Measurements from ENCODE around the gene CD46. TPM values are rescaled to one million over a fixed set of nuclear protein-coding genes. Genes with fewer than 3 reads are reported as not detected.

The CD46 gene
- total and polyA plus RNA-seq, 2 donors (not counting 1 experiment from before 2014, with no cell fraction given), result 38.6 to 173 TPM

DNA sequence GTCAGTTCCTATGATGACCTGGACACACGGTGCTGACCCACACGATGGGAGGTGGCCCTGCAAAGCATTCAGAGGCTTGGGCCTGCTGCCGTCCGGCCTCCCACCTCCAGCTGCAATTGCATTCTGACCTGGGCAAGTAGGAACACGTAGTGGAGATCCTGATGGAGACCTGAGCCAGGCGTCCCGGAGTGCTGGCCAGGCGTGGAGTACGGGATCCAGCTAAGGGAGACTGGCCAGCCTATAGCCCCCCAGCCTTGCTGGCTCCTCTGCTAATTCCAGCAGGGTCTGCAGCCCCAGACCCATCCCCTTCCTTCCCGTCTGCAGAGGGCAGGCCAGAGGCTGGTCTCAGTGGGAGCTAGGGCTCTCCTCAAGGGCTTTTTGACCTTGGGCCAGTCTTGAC, 11.2 kb downstream of the CD46 start:
- TF ChIP-seq CTCF (IDR thresholded peaks at IDR 0.05) (no peak), EZH2 (IDR thresholded peaks at IDR 0.05; ENCODE audit: borderline replicate concordance, insufficient read depth, low read depth, low read length, poor library complexity, severe bottlenecking) (no peak)
- WGBS (ENCODE audit: insufficient coverage), result 98% methylated on average over 9 of the region's 10 CpGs
- Histone ChIP-seq H4K20me1 (ENCODE audit: control insufficient read depth, insufficient read depth, low read length, poor library complexity, severe bottlenecking) (no peaks in the 10 kb centered on the region), H3K79me2 (ENCODE audit: control insufficient read depth, insufficient read depth, low read length) (no peaks in the 10 kb centered on the region), H3K27ac (ENCODE audit: low read length in 2 of 2) (no peak overlapping the region), H3K4me1 (ENCODE audit: control insufficient read depth in 2 of 2, insufficient read depth in 2 of 2, low read length in 2 of 2) (no peaks in the 10 kb centered on the region), H3K9me3 (ENCODE audit: control extremely low read depth in 1 of 3, control insufficient read depth in 2 of 3, insufficient read depth in 1 of 3, low read length in 2 of 3) (peaks cover 0 to 3% (median 0%) of the 10 kb centered on the region in 3 donors), H3K9ac (ENCODE audit: low read length) (no peak overlapping the region), H2AFZ (ENCODE audit: insufficient read depth, low read depth, low read length, poor library complexity, severe bottlenecking) (no peak overlapping the region), H3K4me2 (replicated peaks; ENCODE audit: low read depth, low read length, poor library complexity, severe bottlenecking) (no peak overlapping the region), H3K4me3 (ENCODE audit: control extremely low read depth in 1 of 5, extremely low read depth in 1 of 5, insufficient read depth in 1 of 5, low read depth in 2 of 5, low read length in 4 of 5) (no peak overlapping the region), H3K27me3 (replicated peaks in 1 of 4; ENCODE audit: control extremely low read depth in 1 of 4, control insufficient read depth in 3 of 4, insufficient read depth in 4 of 4, low read length in 3 of 4) (no peaks in the 10 kb centered on the region), H3K36me3 (replicated peaks in 1 of 2; ENCODE audit: control extremely low read depth in 1 of 2, control insufficient read depth in 1 of 2, extremely low read depth in 1 of 2, insufficient read depth in 2 of 2, low read length in 1 of 2) (peaks cover 9 to 66% of the 10 kb centered on the region in 2 experiments)
- DNase-seq (no peak), ATAC-seq (ENCODE audit: low read depth) (no peak)
- CTCF ChIA-PET, result interaction anchor here (0.6 to 1.0 kb wide), 2 partner anchors 34 to 369 kb away, joined by 3 read pairs; no protein-coding TSS in a partner anchor
- Mint-ChIP-seq H3K27ac (no peak overlapping the region), H3K4me1 (no peaks in the 10 kb centered on the region), H3K27me3 (no peaks in the 10 kb centered on the region), H3K9me3 (ENCODE audit: insufficient read depth) (peaks cover 2% of the 10 kb centered on the region), H3K4me3 (no peak overlapping the region)
- POLR2A ChIA-PET, result no interaction called here
- intact Hi-C loops (cut with micrococcal nuclease), result no loop called here

DNA sequence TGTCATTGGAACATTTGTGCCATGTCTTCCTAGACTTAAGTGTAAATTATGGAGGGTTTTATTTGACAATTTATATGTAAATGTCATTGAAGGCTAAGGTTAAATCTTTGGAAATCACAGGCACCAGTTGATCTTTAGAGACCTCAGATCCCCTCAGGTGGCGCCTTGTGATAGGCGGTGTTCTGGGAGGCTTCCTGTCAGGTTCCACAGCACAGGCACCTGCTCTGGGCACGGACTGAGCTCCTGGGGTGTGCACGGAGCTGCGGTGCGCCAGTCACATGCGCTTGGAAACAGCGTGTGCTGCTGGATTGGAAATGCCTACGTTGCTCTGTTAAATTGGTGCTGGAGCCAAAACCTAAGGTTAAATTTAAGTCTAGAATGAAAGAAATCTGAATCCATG, 12.1 kb downstream of the CD46 start:
- ATAC-seq (ENCODE audit: low read depth) (no peak), DNase-seq (no peak)
- Histone ChIP-seq H3K4me1 (ENCODE audit: control insufficient read depth in 2 of 2, insufficient read depth in 2 of 2, low read length in 2 of 2) (no peaks in the 10 kb centered on the region), H2AFZ (ENCODE audit: insufficient read depth, low read depth, low read length, poor library complexity, severe bottlenecking) (no peak overlapping the region), H3K27me3 (replicated peaks in 1 of 4; ENCODE audit: control extremely low read depth in 1 of 4, control insufficient read depth in 3 of 4, insufficient read depth in 4 of 4, low read length in 3 of 4) (no peaks in the 10 kb centered on the region), H4K20me1 (ENCODE audit: control insufficient read depth, insufficient read depth, low read length, poor library complexity, severe bottlenecking) (no peaks in the 10 kb centered on the region), H3K4me2 (replicated peaks; ENCODE audit: low read depth, low read length, poor library complexity, severe bottlenecking) (no peak overlapping the region), H3K4me3 (ENCODE audit: control extremely low read depth in 1 of 5, extremely low read depth in 1 of 5, insufficient read depth in 1 of 5, low read depth in 2 of 5, low read length in 4 of 5) (no peak overlapping the region), H3K79me2 (ENCODE audit: control insufficient read depth, insufficient read depth, low read length) (no peaks in the 10 kb centered on the region), H3K9me3 (ENCODE audit: control extremely low read depth in 1 of 3, control insufficient read depth in 2 of 3, insufficient read depth in 1 of 3, low read length in 2 of 3) (peaks cover 0 to 3% (median 0%) of the 10 kb centered on the region in 3 donors), H3K9ac (ENCODE audit: low read length) (no peak overlapping the region), H3K36me3 (replicated peaks in 1 of 2; ENCODE audit: control extremely low read depth in 1 of 2, control insufficient read depth in 1 of 2, extremely low read depth in 1 of 2, insufficient read depth in 2 of 2, low read length in 1 of 2) (peaks cover 9 to 60% of the 10 kb centered on the region in 2 experiments), H3K27ac (ENCODE audit: low read length in 2 of 2) (no peak overlapping the region)
- ChIA-PET POLR2A (no interaction called here), CTCF (no interaction called here)
- H3K4me1 Mint-ChIP-seq, result no peaks in the 10 kb centered on the region
- no peaks in the 10 kb centered on the region for H3K27me3 Mint-ChIP-seq
- peaks cover 2% of the 10 kb centered on the region for H3K9me3 Mint-ChIP-seq (ENCODE audit: insufficient read depth)
- intact Hi-C loops (cut with micrococcal nuclease), result no loop called here
- no peak overlapping the region for H3K27ac Mint-ChIP-seq
- WGBS (ENCODE audit: insufficient coverage), result 88% methylated on average over 9 of the region's 9 CpGs
- TF ChIP-seq EZH2 (IDR thresholded peaks at IDR 0.05; ENCODE audit: borderline replicate concordance, insufficient read depth, low read depth, low read length, poor library complexity, severe bottlenecking), result no peak
- TF ChIP-seq CTCF (IDR thresholded peaks at IDR 0.05), result no peak
- H3K4me3 Mint-ChIP-seq, result no peak overlapping the region
